ENCODE measurements around the gene RFX3. TPM values are rescaled to one million over a fixed set of nuclear protein-coding genes. Genes with fewer than 3 reads are reported as not detected.

Gene RFX3
- total and polyA plus RNA-seq, 2 experiments from 2014 or later, result 5.8 to 7.9 TPM

DNA sequence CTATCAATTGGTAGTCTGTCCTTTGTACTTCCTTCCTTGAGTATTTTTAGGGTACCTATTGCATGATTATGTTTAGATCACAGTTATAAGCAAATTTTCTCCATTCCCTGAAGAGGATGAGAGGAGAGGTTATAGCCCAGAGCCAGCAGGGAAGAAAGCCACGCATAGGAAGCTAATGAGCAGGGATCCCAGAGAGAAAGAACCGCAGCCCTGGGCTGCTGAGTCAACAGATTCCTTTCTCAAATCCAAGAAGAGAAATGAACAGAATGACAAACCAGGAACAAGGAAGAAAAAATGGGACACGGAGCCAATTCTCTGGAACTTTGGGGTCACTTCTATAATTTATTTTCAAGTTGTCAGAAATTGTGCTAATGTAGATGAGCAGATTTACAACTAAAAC, 284.5 kb downstream of the RFX3 start:
- Histone ChIP-seq H3K36me3 (replicated peaks; ENCODE audit: insufficient read depth, low read depth) (no peaks in the 10 kb centered on the region), H4K20me1 (ENCODE audit: insufficient read depth, poor library complexity, severe bottlenecking) (no peaks in the 10 kb centered on the region), H3K4me3 (no peak overlapping the region), H3K4me1 (ENCODE audit: insufficient read depth) (no peaks in the 10 kb centered on the region), H3K4me2 (no peak overlapping the region), H3K27ac (no peak overlapping the region), H3K79me2 (no peaks in the 10 kb centered on the region), H3K27me3 (no peaks in the 10 kb centered on the region), H3K9me2 (replicated peaks; ENCODE audit: insufficient read depth) (no peaks in the 10 kb centered on the region), H2AFZ (no peak overlapping the region), H3K9me3 (ENCODE audit: low read depth) (no peaks in the 10 kb centered on the region)
- WGBS (ENCODE audit: low lambda C conversion rate, missing lambda C conversion rate), result 50% methylated on average over 3 of the region's 3 CpGs
- peak; percentile 7 for DNase-seq (ENCODE audit: low spot score)
- TF ChIP-seq EZH2phosphoT487 (IDR thresholded peaks at IDR 0.05; ENCODE audit: low read depth, severe bottlenecking, unreplicated experiment) (no peak), EZH2 (IDR thresholded peaks at IDR 0.05; ENCODE audit: borderline replicate concordance) (no peak)
- TF ChIP-seq, protein P1, sequence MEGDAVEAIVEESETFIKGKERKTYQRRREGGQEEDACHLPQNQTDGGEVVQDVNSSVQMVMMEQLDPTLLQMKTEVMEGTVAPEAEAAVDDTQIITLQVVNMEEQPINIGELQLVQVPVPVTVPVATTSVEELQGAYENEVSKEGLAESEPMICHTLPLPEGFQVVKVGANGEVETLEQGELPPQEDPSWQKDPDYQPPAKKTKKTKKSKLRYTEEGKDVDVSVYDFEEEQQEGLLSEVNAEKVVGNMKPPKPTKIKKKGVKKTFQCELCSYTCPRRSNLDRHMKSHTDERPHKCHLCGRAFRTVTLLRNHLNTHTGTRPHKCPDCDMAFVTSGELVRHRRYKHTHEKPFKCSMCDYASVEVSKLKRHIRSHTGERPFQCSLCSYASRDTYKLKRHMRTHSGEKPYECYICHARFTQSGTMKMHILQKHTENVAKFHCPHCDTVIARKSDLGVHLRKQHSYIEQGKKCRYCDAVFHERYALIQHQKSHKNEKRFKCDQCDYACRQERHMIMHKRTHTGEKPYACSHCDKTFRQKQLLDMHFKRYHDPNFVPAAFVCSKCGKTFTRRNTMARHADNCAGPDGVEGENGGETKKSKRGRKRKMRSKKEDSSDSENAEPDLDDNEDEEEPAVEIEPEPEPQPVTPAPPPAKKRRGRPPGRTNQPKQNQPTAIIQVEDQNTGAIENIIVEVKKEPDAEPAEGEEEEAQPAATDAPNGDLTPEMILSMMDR (IDR thresholded peaks at IDR 0.05; ENCODE audit: poor library complexity), result no peak

DNA sequence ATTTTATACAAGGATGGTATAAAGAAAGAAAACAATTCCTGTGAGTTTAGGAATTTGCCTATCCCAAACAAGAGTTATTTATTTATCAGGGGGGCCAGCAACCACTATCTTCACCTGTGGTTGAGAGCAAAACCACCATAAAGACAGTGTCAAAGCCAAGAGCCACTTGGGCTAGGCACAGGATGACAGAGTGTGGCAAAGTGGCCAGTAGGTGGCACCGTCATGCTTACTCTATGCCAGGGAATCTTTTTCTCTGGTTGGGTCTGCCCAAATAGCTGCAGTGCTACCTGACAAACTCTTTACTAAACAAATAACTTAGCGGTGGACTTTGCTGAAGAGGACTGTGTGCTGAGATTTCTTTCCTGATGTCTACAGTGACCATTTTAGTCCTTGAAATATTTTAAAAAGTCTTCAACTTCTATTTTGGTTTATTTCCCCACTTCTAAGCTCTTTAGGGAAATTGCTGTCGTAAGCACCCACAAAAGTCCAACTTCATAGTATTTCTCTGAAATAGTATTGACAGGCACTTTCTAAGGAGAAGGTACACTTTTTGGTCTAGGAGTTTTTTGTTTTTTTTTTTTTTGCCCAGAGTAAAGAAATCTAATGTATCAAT, 285.0 kb downstream of the RFX3 start:
- no peak overlapping the region for H3K27ac ChIP-seq
- TF ChIP-seq EZH2phosphoT487 (IDR thresholded peaks at IDR 0.05; ENCODE audit: low read depth, severe bottlenecking, unreplicated experiment), result no peak
- TF ChIP-seq, protein P1 (IDR thresholded peaks at IDR 0.05; ENCODE audit: poor library complexity), result peak; percentile 71
- TF ChIP-seq EZH2 (IDR thresholded peaks at IDR 0.05; ENCODE audit: borderline replicate concordance), result no peak
- no peak overlapping the region for H3K4me3 ChIP-seq
- no peaks in the 10 kb centered on the region for H3K9me3 ChIP-seq (ENCODE audit: low read depth)
- no peak overlapping the region for H3K4me2 ChIP-seq
- H2AFZ ChIP-seq, result no peak overlapping the region
- DNase-seq (ENCODE audit: low spot score), result peak; percentile 67
- 43% methylated on average over 3 of the region's 3 CpGs for WGBS (ENCODE audit: low lambda C conversion rate, missing lambda C conversion rate)
- H3K4me1 ChIP-seq (ENCODE audit: insufficient read depth), result no peaks in the 10 kb centered on the region
- no peaks in the 10 kb centered on the region for H3K9me2 ChIP-seq (replicated peaks; ENCODE audit: insufficient read depth)
- H4K20me1 ChIP-seq (ENCODE audit: insufficient read depth, poor library complexity, severe bottlenecking), result no peaks in the 10 kb centered on the region
- H3K27me3 ChIP-seq, result no peaks in the 10 kb centered on the region
- no peaks in the 10 kb centered on the region for H3K79me2 ChIP-seq
- H3K36me3 ChIP-seq (replicated peaks; ENCODE audit: insufficient read depth, low read depth), result no peaks in the 10 kb centered on the region

DNA sequence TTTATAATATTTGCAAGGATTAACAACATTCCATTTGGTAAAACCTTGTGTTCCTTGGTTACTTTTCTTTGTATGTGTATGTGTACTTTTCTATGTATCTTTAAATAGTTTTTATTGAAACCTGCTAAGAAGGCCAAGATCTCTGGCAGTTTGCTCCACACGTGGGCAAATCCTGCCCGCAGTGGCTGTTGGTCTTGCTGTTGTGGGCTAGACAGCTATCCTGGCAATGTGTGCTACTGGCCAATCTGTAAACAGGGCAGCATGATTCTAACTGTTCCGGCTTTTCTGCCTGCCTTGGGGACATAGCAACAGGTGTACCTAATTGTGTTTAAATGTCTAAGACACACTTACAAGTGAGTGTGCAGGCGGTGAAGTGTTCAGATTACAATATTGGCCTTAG, 286.6 kb downstream of the RFX3 start:
- Histone ChIP-seq H3K4me2 (no peak overlapping the region), H3K4me3 (no peak overlapping the region), H3K4me1 (ENCODE audit: insufficient read depth) (no peaks in the 10 kb centered on the region), H3K27me3 (no peaks in the 10 kb centered on the region), H3K9me2 (replicated peaks; ENCODE audit: insufficient read depth) (no peaks in the 10 kb centered on the region), H3K36me3 (replicated peaks; ENCODE audit: insufficient read depth, low read depth) (no peaks in the 10 kb centered on the region), H4K20me1 (ENCODE audit: insufficient read depth, poor library complexity, severe bottlenecking) (no peaks in the 10 kb centered on the region), H3K27ac (no peak overlapping the region), H2AFZ (no peak overlapping the region), H3K79me2 (no peaks in the 10 kb centered on the region), H3K9me3 (ENCODE audit: low read depth) (no peaks in the 10 kb centered on the region)
- WGBS (ENCODE audit: low lambda C conversion rate, missing lambda C conversion rate), result 94% methylated on average over 4 of the region's 4 CpGs
- no peak for DNase-seq (ENCODE audit: low spot score)
- TF ChIP-seq, protein P1 (IDR thresholded peaks at IDR 0.05; ENCODE audit: poor library complexity), result no peak
- TF ChIP-seq EZH2phosphoT487 (IDR thresholded peaks at IDR 0.05; ENCODE audit: low read depth, severe bottlenecking, unreplicated experiment) (no peak), EZH2 (IDR thresholded peaks at IDR 0.05; ENCODE audit: borderline replicate concordance) (no peak)
